ENCODE data around the gene PLPP2. TPM values are rescaled to one million over a fixed set of nuclear protein-coding genes. Genes with fewer than 3 reads are reported as not detected.

Gene PLPP2
- 10 to 100 TPM; 14.1 to 41.3 TPM for total RNA-seq
- 10 to 100 TPM; 34.5 to 35.6 TPM for polyA plus RNA-seq
- long read RNA-seq, donor 1, partial matches to known transcripts = 0 of 5 reads
- long read RNA-seq, donor 1, other reads (novel, unspliced or antisense) = 0 of 5 reads
- long read RNA-seq, donor 2, full-length matches to known transcripts = 3 of 3 reads
- long read RNA-seq, donor 2, partial matches to known transcripts = 0 of 3 reads
- long read RNA-seq, donor 2, other reads (novel, unspliced or antisense) = 0 of 3 reads
- long read RNA-seq, donor 3 = 0 reads
- long read RNA-seq, donor 4, partial matches to known transcripts = 0 of 1 reads
- long read RNA-seq, donor 4, other reads (novel, unspliced or antisense) = 0 of 1 reads
- long read RNA-seq, donor 5, transcript PLPP2-203 (6 exons, 1,383 nt) = major isoform, 7 of 9 reads
- long read RNA-seq, donor 5, partial matches to known transcripts = 0 of 9 reads
- long read RNA-seq, donor 5, other reads (novel, unspliced or antisense) = 0 of 9 reads

GRCh38 chr19:291006-291521, at the start of gene PLPP2:
TSS of gene PLPP2 (minus strand) at chr19:291403. CDS start at chr19:291336, 67 bp downstream.
- TF ChIP-seq CTCF (IDR thresholded peaks at IDR 0.05; ENCODE audit: control extremely low read depth, extremely low read depth) = no peak
- Histone ChIP-seq H3K4me3 (peak within 1 kb of the TSS; percentile 18), H3K27ac (ENCODE audit: low read depth in 1 of 2, low read length in 1 of 2) (peak within 1 kb of the TSS in 1 of 2 donors; percentile 49), H3K27me3 (ENCODE audit: control insufficient read depth in 3 of 3, insufficient read depth in 3 of 3, low read length in 2 of 3) (peaks cover 0 to 43% (median 27%) of the 10 kb centered on the region in 3 donors), H3K9me3 (ENCODE audit: control insufficient read depth in 4 of 4, insufficient read depth in 3 of 4, low read length in 3 of 4) (no peaks in the 10 kb centered on the region), H3K36me3 (ENCODE audit: control insufficient read depth in 4 of 4, insufficient read depth in 4 of 4, low read length in 4 of 4) (no peaks in the 10 kb centered on the region), H3K4me1 (ENCODE audit: control insufficient read depth in 5 of 5, insufficient read depth in 5 of 5, low read length in 5 of 5) (peaks cover 0 to 19% (median 7%) of the 10 kb centered on the region in 5 donors), H3K9ac (ENCODE audit: insufficient read depth in 1 of 2, low read length in 2 of 2) (no peak within 1 kb of the TSS)
- WGBS, 2 donors = 2 to 3% methylated on average over 26 to 53 of the region's 60 CpGs
- ATAC-seq (ENCODE audit: insufficient read depth, low FRiP score) (no peak), DNase-seq (no peak)

- Histone ChIP-seq H3K36me3 (ENCODE audit: control insufficient read depth in 4 of 4, insufficient read depth in 4 of 4, low read length in 4 of 4) (peaks cover 0 to 6% (median 0%) of the 10 kb centered on the region in 4 donors), H3K9ac (ENCODE audit: insufficient read depth in 1 of 2, low read length in 2 of 2) (no peak overlapping the region), H3K4me3 (no peak overlapping the region), H3K27me3 (ENCODE audit: control insufficient read depth in 3 of 3, insufficient read depth in 3 of 3, low read length in 2 of 3) (peaks cover 0 to 1% (median 0%) of the 10 kb centered on the region in 3 donors), H3K9me3 (ENCODE audit: control insufficient read depth in 4 of 4, insufficient read depth in 3 of 4, low read length in 3 of 4) (no peaks in the 10 kb centered on the region), H3K27ac (ENCODE audit: low read depth in 1 of 2, low read length in 1 of 2) (peak overlapping the region in 1 of 2 donors; percentile 80), H3K4me1 (ENCODE audit: control insufficient read depth in 5 of 5, insufficient read depth in 5 of 5, low read length in 5 of 5) (peaks cover 6 to 37% (median 24%) of the 10 kb centered on the region in 5 donors)
- no peak for ATAC-seq (ENCODE audit: insufficient read depth, low FRiP score)
- WGBS, 2 donors = 76 to 80% methylated on average over 15 of the region's 15 CpGs
- no peak for TF ChIP-seq CTCF (IDR thresholded peaks at IDR 0.05; ENCODE audit: control extremely low read depth, extremely low read depth)
- DNase-seq = no peak
Observed at GRCh38 chr19:340620-341385, 49.6 kb upstream of the PLPP2 start.

GRCh38 chr19:339262-339887, 48.2 kb upstream of the PLPP2 start:
- ATAC-seq (ENCODE audit: insufficient read depth, low FRiP score) (no peak), DNase-seq (no peak)
- Histone ChIP-seq H3K36me3 (ENCODE audit: control insufficient read depth in 4 of 4, insufficient read depth in 4 of 4, low read length in 4 of 4) (peaks cover under 1 to 6% (median 4%) of the 10 kb centered on the region in 4 donors), H3K9me3 (ENCODE audit: control insufficient read depth in 4 of 4, insufficient read depth in 3 of 4, low read length in 3 of 4) (no peaks in the 10 kb centered on the region), H3K27me3 (ENCODE audit: control insufficient read depth in 3 of 3, insufficient read depth in 3 of 3, low read length in 2 of 3) (no peaks in the 10 kb centered on the region), H3K27ac (ENCODE audit: low read depth in 1 of 2, low read length in 1 of 2) (no peak overlapping the region), H3K4me3 (no peak overlapping the region), H3K4me1 (ENCODE audit: control insufficient read depth in 5 of 5, insufficient read depth in 5 of 5, low read length in 5 of 5) (peaks cover 6 to 38% (median 24%) of the 10 kb centered on the region in 5 donors), H3K9ac (ENCODE audit: insufficient read depth in 1 of 2, low read length in 2 of 2) (no peak overlapping the region)
- 97% methylated on average over 10 of the region's 10 CpGs for whole genome bisulfite sequencing, 2 donors
- no peak for TF ChIP-seq CTCF (IDR thresholded peaks at IDR 0.05; ENCODE audit: control extremely low read depth, extremely low read depth)
